GM19455 (cell line): Measurements from ENCODE around the gene IL10RB.
A peak's percentile ranks its signal among the peaks of the same experiment; 100 is the strongest.

ENCODE experiments used
- ATAC-seq: cut with Tn5 transposase; IDR thresholded peaks from one replicate; pipeline ENCODE4 v1.9.1; 2021; ENCODE audit not compliant: unreplicated experiment

IL10RB gene

DNA sequence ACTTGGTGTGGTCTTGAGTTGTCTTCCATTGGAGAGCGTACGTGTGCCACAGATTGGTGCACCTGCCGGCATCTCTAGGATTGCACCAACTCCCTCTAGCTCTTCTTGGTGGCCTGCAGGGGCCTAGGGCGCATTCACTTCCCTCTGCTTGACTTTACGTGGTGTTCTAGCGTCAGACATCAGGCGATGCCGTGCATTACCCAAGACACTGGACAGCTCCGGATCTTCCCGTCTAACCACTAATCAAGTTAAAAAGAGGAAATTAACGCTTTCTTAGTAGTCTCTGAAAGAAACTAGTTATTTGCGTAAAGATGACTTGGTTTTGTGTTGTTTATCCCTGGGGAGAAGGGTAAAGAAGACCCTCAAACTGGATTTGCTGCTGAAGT is 510 bp upstream of the IL10RB start:
- ATAC-seq, result peak; percentile 28

- ATAC-seq, result no peak
Observed at GRCh38 chr21:33266789-33267135, 595 bp downstream of the IL10RB start.

DNA sequence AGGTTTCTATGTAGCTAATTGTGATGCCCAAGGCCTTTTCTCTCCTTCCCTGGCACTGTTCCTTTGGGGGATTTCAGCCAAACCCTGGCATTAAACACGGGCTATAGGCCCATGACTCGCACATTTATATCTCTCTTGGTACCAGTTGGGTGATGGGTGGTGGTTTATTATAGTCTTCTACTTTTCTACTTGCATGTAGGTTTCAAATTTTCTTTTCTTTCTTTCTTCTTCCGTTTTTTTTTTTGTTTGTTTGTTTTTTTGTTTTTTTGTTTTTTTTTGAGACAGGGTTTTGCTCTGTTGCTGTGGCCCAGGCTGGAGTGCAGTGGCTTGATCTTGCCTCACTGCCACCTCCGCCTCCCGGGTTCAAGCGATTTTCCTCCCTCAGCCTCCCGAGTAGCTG is 1.1 kb downstream of the IL10RB start:
- ATAC-seq, result no peak

- peak; percentile 2 for ATAC-seq
Observed at GRCh38 chr21:33268393-33268736, 2.2 kb downstream of the IL10RB start.

- ATAC-seq, result peak; percentile 55
Observed at GRCh38 chr21:33268737-33269441, 2.7 kb downstream of the IL10RB start.

GRCh38 chr21:33270986-33271385 is 4.8 kb downstream of the IL10RB start:
- ATAC-seq, result no peak

- ATAC-seq, result no peak
Observed at GRCh38 chr21:33273044-33273443, 6.9 kb downstream of the IL10RB start.

DNA sequence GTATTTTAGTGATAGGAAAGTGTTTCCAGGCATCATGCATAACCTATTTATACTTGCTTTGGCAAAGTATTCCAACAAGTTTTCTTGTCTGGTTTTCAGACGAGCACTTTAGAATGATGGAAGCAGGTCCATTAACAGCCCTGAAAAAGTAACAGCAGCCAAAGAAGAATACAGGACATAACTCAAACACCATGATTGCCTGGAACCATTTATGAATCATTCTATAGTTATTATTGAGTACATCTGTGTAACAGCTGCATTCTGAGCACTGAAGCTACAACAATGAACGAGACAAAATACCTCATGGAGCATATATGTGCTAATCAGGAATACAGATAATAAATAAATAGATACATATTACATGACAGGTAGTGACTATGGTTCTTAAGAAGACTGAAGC is 12.6 kb downstream of the IL10RB start:
- no peak for ATAC-seq

DNA sequence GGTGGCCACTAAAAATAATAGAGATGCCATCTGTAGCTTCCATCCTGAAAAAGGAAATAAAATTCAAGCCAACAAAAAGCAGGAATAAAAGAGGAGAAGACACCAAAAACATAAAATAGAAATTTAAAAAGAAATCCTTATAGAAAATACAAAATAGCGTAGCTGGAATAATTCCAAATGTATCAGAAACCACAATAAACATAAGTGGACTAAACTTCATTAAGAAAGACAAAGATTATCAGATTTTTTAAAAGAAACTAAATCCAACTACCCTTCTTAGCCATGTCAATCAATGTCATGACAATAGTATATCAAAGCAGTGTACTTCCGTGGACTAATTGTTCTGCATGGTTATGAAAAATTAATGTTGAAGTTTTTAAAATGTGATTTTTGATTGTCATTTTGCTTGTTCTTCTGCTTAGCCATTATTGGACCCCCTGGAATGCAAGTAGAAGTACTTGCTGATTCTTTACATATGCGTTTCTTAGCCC is 13.2 kb downstream of the IL10RB start:
- no peak for ATAC-seq

DNA sequence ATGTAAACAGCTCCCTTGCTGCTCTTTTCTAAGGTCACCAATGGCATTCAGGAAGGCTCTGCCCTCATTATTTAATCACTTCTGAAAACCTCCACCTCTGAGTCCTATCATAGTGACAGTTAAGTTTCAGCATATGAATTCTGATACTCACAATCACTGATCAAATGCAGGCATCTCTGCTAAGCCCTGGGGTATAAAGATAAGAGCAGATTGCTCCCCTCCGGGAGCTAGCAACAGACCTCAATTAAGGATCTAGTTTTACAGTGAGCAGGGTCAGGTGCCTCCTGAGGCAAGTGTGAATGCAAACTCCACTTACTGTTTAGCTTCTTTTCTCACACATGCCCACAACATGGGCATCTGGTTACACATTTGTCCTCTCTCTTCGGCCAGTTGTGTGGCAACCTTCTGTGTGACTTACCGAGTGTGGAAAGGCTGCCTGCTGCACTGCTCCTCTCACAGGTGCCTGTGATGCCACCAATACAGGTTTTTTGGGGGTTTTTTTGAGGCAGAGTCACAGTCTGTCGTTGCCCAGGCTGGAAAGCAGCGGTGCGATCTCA is 15.0 kb downstream of the IL10RB start:
- ATAC-seq, result no peak

GRCh38 chr21:33283203-33283602 is 17.0 kb downstream of the IL10RB start:
- no peak for ATAC-seq

DNA sequence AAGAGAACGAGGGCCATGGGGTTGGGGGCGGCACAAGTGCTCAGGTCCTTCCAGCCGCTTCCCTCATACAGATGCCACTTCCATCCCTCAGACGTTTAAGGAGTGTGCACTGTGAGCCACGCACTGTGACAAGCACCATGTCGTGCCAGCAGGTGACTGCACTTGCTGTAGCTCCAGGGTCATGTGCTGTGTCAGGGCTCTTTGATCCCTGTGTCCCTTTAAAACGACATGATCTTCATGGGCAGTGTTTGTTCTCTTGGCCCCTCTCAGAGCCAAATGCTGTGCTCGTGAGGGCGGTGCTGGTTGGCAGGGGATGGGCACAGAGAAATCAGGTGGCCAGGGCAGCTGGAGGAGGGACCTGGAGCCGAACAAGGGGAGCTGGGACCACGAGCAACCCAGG is 19.9 kb downstream of the IL10RB start:
- ATAC-seq, result no peak

DNA sequence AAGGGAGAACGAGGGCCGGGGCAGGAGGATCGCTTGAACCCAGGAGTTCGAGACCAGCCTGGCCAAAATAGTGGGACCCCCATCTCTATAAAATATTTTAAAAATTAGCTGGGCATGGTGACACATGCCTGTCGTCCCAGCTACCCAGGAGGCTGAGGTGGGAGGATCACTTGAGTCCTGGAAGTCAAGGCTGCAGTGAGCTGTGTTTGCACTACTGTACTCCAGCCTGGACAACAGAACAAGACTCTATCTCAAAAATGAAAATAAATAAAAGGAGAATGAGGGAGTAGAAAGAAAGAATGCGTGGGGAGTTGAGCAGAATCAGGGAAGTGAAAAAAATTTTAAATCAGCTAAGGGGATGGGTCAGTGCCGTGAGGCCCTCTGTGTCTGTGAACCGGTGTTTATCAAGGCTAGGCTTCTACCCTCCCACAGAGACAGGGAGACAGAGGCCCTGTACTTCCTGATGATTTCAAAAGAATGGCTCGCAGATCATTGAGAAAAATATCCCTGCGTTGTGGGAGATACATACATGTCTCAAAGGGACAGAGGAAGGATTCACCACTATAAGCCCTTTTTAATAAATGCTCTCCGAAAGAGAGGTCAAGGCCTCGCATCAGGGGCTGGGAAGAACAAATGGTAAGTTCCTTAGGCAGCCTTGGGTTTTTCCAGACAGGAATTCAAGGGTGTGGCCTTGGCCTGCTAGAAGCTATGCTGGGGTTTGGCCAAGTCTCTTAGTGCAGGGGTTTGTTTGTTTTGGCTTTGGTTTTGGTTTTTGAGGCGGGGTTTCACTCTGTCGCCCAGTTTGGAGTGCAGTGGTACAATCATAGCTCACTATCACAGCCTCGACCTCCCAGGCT is 20.7 kb downstream of the IL10RB start:
- ATAC-seq, result no peak

DNA sequence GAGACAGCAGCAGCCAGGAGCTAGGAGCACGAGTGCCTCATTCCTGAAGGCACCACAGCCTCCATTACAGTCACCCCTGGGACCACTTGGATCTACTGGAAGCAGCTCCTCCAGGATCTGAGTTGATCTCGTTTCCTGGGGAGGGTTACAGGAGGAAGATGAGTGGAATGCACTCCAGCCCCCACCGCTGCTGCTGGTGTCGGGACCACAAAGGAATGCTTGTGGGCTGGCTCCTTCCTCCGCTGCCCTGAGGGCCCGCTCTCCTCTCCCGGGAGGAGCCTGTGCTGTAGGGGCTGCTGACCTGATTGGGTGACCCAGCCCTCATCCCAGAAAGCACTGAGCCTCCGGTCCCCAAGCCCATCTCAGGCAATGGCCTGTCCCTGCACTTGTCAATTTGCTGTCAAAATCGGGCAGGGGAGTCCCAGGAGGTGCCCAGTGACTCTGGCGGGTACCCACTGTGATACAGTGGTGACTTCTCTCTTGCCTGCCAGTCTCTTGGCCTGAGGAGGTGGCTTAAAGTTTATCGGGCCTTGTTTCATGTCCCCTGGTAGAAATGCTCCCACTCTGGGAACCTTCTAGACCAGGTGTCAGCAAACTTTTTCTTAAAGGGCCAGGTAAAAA is 23.1 kb downstream of the IL10RB start:
- no peak for ATAC-seq

DNA sequence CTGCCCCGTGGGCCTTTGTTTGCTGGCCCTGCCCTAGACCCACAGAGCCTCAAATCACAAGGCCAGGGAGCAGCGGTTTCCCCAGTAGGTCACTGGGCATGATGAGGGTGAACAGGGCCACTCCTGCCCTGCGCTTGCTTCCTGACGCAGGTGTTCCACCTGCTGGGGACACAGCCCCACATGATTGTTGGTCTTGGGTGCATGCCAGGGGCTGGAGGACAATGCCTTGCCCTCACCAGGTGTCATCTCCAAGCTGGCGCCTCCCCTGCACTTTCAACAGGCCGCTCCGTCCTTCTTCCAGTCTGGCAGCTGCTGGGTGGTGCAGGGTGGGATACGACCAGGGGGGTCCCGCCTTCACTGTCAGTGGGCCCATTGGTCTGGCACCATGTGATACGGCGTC is 24.3 kb downstream of the IL10RB start:
- no peak for ATAC-seq

DNA sequence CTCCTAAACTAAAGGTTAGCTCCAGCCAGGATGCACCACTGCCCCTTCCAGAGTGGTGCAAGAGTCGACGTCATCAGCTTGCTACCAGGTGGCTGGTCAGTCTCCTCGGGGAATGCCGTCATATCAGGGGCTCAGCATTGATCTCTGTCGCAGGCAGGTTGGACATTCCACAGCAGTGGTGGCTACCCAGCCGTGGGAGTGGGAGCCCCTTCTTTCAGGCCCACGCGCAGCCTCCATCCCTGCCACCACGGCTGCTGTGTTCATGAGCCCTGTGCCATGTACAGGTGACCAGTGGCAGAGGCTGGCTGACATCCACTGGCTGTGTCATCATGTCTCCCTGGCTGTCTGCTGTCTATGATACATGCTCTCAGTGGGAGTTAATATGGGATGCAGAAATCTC is 25.5 kb downstream of the IL10RB start:
- ATAC-seq, result no peak

GRCh38 chr21:33292724-33293123 is 26.6 kb downstream of the IL10RB start:
- ATAC-seq, result no peak

DNA sequence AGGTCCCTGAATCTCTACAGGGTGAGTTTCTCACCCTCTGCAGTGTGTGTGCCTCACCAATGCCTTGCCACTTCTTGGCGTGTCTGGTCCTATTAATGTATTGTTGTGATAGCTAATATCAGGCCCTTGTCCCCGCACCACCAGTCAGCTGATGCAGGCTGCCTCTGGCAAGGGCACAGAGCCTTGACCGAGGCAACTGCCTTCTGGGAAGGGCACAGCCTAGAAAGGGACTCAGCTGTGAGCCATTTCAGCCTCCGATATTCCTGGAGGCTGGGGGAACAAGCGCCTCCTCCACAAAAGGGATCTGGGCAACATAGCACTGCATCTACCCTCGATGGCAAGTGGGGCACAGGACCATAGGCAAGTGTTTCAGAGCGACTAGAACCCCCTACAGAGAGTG is 27.0 kb downstream of the IL10RB start:
- no peak for ATAC-seq

DNA sequence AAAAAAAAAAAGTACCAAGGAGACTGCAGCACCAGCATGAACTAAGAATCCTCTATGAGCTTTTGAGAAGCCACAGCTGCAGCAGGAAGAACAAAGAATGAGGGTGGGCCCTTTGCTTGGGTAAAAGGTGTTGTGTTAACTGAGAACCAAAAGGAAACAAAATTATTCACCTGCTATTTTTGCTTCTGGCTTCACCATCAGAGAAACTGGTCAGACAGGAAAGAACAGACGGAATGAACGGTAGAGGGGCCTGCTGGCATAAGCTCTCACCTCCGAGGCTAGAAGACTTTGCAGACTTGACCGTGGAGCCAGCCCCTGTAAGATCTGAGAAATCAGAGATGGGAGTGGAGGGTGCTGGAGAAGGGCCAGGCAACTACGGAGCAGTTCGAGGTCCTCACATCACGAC is 27.6 kb downstream of the IL10RB start:
- no peak for ATAC-seq

DNA sequence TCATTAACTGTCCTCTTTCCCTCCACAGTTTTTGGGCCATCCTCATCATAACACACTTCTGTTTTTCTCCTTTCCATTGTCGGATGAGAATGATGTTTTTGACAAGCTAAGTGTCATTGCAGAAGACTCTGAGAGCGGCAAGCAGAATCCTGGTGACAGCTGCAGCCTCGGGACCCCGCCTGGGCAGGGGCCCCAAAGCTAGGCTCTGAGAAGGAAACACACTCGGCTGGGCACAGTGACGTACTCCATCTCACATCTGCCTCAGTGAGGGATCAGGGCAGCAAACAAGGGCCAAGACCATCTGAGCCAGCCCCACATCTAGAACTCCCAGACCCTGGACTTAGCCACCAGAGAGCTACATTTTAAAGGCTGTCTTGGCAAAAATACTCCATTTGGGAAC is 30.0 kb downstream of the IL10RB start:
- ATAC-seq, result no peak

DNA sequence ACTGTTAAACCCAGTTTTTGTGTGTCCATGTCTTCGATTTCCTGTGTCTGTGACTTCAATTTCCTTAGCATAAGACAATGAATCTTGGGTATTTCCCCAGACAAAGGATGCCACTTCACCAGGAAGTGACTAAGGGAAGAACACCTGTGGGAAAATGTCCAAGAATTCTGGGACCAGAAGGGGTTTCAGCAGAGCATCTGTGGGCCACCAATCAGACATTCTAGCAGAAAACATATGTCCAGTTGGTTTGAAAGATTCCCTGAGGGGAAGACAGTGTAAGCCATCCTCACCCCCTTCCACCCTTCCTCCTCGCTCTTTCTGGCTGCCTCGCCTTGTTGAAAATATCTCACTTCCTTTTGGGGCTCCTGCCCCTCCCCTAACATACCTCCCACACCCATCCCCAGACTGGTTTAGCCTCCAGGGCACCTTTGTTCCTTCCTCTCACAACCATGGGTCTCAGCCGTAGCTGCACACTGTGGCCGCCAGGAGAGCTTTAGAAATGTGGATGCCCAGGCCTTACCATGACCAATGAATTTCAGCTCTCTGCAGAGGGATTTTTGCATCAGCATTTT is 33.1 kb downstream of the IL10RB start:
- peak; percentile 67 for ATAC-seq
